Astrocyte (in vitro differentiated cells and primary cell): ENCODE results near the gene FANCI. TPM values are rescaled to one million over a fixed set of nuclear protein-coding genes. Genes with fewer than 3 reads are reported as not detected.

Source experiments
- DNase-seq: peaks from one replicate; pipeline ENCODE4 v3.0.0-alpha.2; 2010; ENCODE audit warnings: low read depth
- FAIRE-seq: peaks from 2 replicates; lab custom pipeline; 2011; peaks lifted over from hg19 to GRCh38; lab: Jason Lieb, UNC
- H2AFZ ChIP-seq: 2 replicates; pipeline ENCODE4 v1.6.0; 2012; ENCODE audit warnings: low read depth, low read length, inconsistent platforms
- H3K27ac ChIP-seq: 2 replicates; pipeline ENCODE4 v1.5.1; 2011; ENCODE audit warnings: low read depth, low read length, inconsistent platforms
- H3K27me3 ChIP-seq: 2 replicates; pipeline ENCODE4 v1.6.0; 2011; ENCODE audit warnings: low read length, inconsistent platforms; ENCODE audit not compliant: insufficient read depth
- H3K36me3 ChIP-seq: 2 replicates; pipeline ENCODE4 v1.5.1; 2011; ENCODE audit warnings: low read length, inconsistent platforms; ENCODE audit not compliant: insufficient read depth
- H3K4me1 ChIP-seq: 2 replicates; pipeline ENCODE4 v1.5.1; 2011; ENCODE audit warnings: low read length, inconsistent platforms; ENCODE audit not compliant: insufficient read depth
- H3K4me2 ChIP-seq: 2 replicates; pipeline ENCODE4 v1.6.0; 2012; ENCODE audit warnings: low read length, inconsistent platforms
- H3K4me3 ChIP-seq: 2 replicates; pipeline ENCODE4 v1.5.1; 2011; ENCODE audit warnings: low read depth, mild to moderate bottlenecking, low read length, inconsistent platforms; ENCODE audit not compliant: insufficient read depth
- H3K79me2 ChIP-seq: 2 replicates; pipeline ENCODE4 v1.6.0; 2012; ENCODE audit warnings: mild to moderate bottlenecking, low read length, inconsistent platforms; ENCODE audit not compliant: insufficient read depth
- H3K9ac ChIP-seq: 2 replicates; pipeline ENCODE4 v1.6.0; 2012; ENCODE audit warnings: mild to moderate bottlenecking, low read length, inconsistent platforms
- H3K9me3 ChIP-seq: 2 replicates; pipeline ENCODE4 v1.5.1; 2012; ENCODE audit warnings: low read depth, mild to moderate bottlenecking, low read length, inconsistent platforms; ENCODE audit not compliant: insufficient read depth
- H4K20me1 ChIP-seq: 2 replicates; pipeline ENCODE4 v1.6.0; 2012; ENCODE audit warnings: low read length, inconsistent platforms; ENCODE audit not compliant: insufficient read depth
- H3K27ac Mint-ChIP-seq: one replicate; pipeline ENCODE4 v1.8.0; 2021; ENCODE audit warnings: mild to moderate bottlenecking, mixed read lengths; ENCODE audit not compliant: unreplicated experiment
- H3K27me3 Mint-ChIP-seq: one replicate; pipeline ENCODE4 v1.8.0; 2021; ENCODE audit warnings: low read depth, mixed read lengths; ENCODE audit not compliant: unreplicated experiment
- H3K36me3 Mint-ChIP-seq: one replicate; pipeline ENCODE4 v1.8.0; 2021; ENCODE audit warnings: low read depth, mixed read lengths; ENCODE audit not compliant: unreplicated experiment
- H3K4me1 Mint-ChIP-seq: one replicate; pipeline ENCODE4 v1.8.0; 2021; ENCODE audit warnings: low read depth, mixed read lengths; ENCODE audit not compliant: unreplicated experiment
- H3K4me3 Mint-ChIP-seq: one replicate; pipeline ENCODE4 v1.8.0; 2021; ENCODE audit warnings: mild to moderate bottlenecking, moderate library complexity, mixed read lengths; ENCODE audit not compliant: unreplicated experiment
- H3K9me3 Mint-ChIP-seq: one replicate; pipeline ENCODE4 v1.8.0; 2021; ENCODE audit warnings: mild to moderate bottlenecking, mixed read lengths; ENCODE audit not compliant: unreplicated experiment
- CTCF ChIP-seq: IDR thresholded peaks from 2 replicates; pipeline ENCODE4 v1.5.1; 2011; ENCODE audit warnings: low read depth, mild to moderate bottlenecking, inconsistent platforms, low read length, moderate library complexity; ENCODE audit not compliant: insufficient read depth
- EZH2 ChIP-seq: IDR thresholded peaks from 2 replicates; pipeline ENCODE4 v1.6.1; 2012; ENCODE audit warnings: mild to moderate bottlenecking, low read length, inconsistent platforms; ENCODE audit not compliant: insufficient read depth
- total RNA-seq: library from RNA; stranded (reverse); gene quantifications from 2 replicates; pipeline ENCODE4 v1.2.1, GENCODE V29; 2021

FANCI gene
- total RNA-seq, 1 donor from 2014 or later = 10.6 TPM

GRCh38 chr15:89329329-89330084 lies 85.7 kb downstream of the FANCI start:
- H3K79me2 ChIP-seq = peaks cover 83% of the 10 kb centered on the region
- peaks cover 23% of the 10 kb centered on the region for H3K4me1 Mint-ChIP-seq
- H3K27ac Mint-ChIP-seq = no peak overlapping the region
- H3K9ac ChIP-seq = no peak overlapping the region
- H3K4me3 Mint-ChIP-seq = no peak overlapping the region
- peaks cover 22% of the 10 kb centered on the region for H3K36me3 Mint-ChIP-seq
- DNase-seq (no peak), FAIRE-seq (no peak)
- TF ChIP-seq CTCF (no peak), EZH2 (no peak)
- no peak overlapping the region for H2AFZ ChIP-seq
- H3K4me2 ChIP-seq = no peak overlapping the region
- H3K27me3 ChIP-seq = no peaks in the 10 kb centered on the region
- H4K20me1 ChIP-seq = peaks cover 94% of the 10 kb centered on the region
- peaks cover 24% of the 10 kb centered on the region for H3K4me1 ChIP-seq
- H3K27me3 Mint-ChIP-seq = no peaks in the 10 kb centered on the region
- no peak overlapping the region for H3K27ac ChIP-seq
- peaks cover 65% of the 10 kb centered on the region for H3K36me3 ChIP-seq
- no peaks in the 10 kb centered on the region for H3K9me3 Mint-ChIP-seq
- H3K4me3 ChIP-seq = no peak overlapping the region
- no peaks in the 10 kb centered on the region for H3K9me3 ChIP-seq

GRCh38 chr15:89330119-89330518 lies 86.3 kb downstream of the FANCI start:
- FAIRE-seq = no peak
- Histone ChIP-seq H3K9me3 (no peaks in the 10 kb centered on the region), H3K4me3 (no peak overlapping the region), H4K20me1 (peaks cover 88% of the 10 kb centered on the region), H3K4me2 (peak overlapping the region; percentile 97), H3K27ac (no peak overlapping the region), H3K36me3 (peaks cover 62% of the 10 kb centered on the region), H3K79me2 (peaks cover 82% of the 10 kb centered on the region), H3K9ac (no peak overlapping the region), H3K27me3 (no peaks in the 10 kb centered on the region), H3K4me1 (peaks cover 24% of the 10 kb centered on the region), H2AFZ (no peak overlapping the region)
- no peaks in the 10 kb centered on the region for H3K9me3 Mint-ChIP-seq
- no peak for DNase-seq
- peaks cover 18% of the 10 kb centered on the region for H3K36me3 Mint-ChIP-seq
- peaks cover 24% of the 10 kb centered on the region for H3K4me1 Mint-ChIP-seq
- H3K27ac Mint-ChIP-seq = no peak overlapping the region
- H3K4me3 Mint-ChIP-seq = peak overlapping the region; percentile 14
- TF ChIP-seq CTCF = no peak
- TF ChIP-seq EZH2 = no peak
- H3K27me3 Mint-ChIP-seq = no peaks in the 10 kb centered on the region
